Left lung (tissue), 10 donors: ENCODE results near the gene C6orf47. TPM values are rescaled to one million over a fixed set of nuclear protein-coding genes. Genes with fewer than 3 reads are reported as not detected.
A peak's percentile ranks its signal among the peaks of the same experiment; 100 is the strongest.

Experiments
- ATAC-seq: fragments of 200-7000 bp; cut with Tn5 transposase; one replicate; pipeline ENCODE4 v1.9.1; 2020; ENCODE audit warnings: moderate library complexity
- DNase-seq, 4 donors: peaks; one replicate each; pipeline ENCODE4 v3.0.0-alpha.2; 2013 to 2020
- H3K27ac ChIP-seq, 2 donors: fragments of 200-600 bp; sonication (generic) in 1 of 2; one replicate each; pipeline versions ENCODE4 v1.5.0 to v1.8.0; 2020 to 2021
- H3K27me3 ChIP-seq, 2 donors: fragments of 200-600 bp; sonication (generic) in 1 of 2; one replicate each; pipeline versions ENCODE4 v1.5.0 to v1.8.0; 2020 to 2021
- H3K36me3 ChIP-seq, 2 donors: fragments of 200-600 bp; sonication (generic) in 1 of 2; one replicate each; pipeline versions ENCODE4 v1.5.0 to v1.8.0; 2020 to 2021
- H3K4me1 ChIP-seq, 2 donors: fragments of 200-600 bp; one replicate each; pipeline ENCODE4 v1.8.0; 2021
- H3K4me3 ChIP-seq, 2 donors: fragments of 200-600 bp; sonication (generic) in 1 of 2; one replicate each; pipeline versions ENCODE4 v1.5.0 to v1.8.0; 2020 to 2021; ENCODE audit warnings: mild to moderate bottlenecking in 1 of 2
- H3K9me3 ChIP-seq, 2 donors: fragments of 200-600 bp; sonication (generic) in 1 of 2; one replicate each; pipeline versions ENCODE4 v1.5.0 to v1.8.0; 2020 to 2021
- intact Hi-C, 2 donors: fragments of 100-400 bp; cut with DNase I; formaldehyde crosslinking; loops; one replicate each; pipeline versions ENCODE4 v1.11.2 to v1.14.2; 2022
- polyA plus RNA-seq, 6 donors: library from polyadenylated mRNA; unstranded; fragments of 120-200 nt; gene quantifications; one replicate each; pipeline ENCODE4 v1.2.1, GENCODE V29; 2013; ENCODE audit not compliant: insufficient read length in 6 of 6
- total RNA-seq, 2 donors: library from RNA; stranded (reverse); fragmentation: NEBNext Ultra II Directional; extraction: Animal tissue kit (Norgen Biotek cat#: 25700); gene quantifications; one replicate each; pipeline ENCODE4 v1.2.1, GENCODE V29; 2021
- TF ChIP-seq, protein P1 (sequence below), 2 donors: fragments of 200-600 bp; sonication (generic) in 1 of 2; IDR thresholded peaks; one replicate each; pipeline versions ENCODE4 v1.5.0 to v1.8.0; 2021; ENCODE audit warnings: antibody characterized with exemption in 2 of 2
- donor health status: DM: no; HTN: yes; CAD: no.
- donor health status: DM: no; HTN: no; CAD: no.

The C6orf47 gene
- total and polyA plus RNA-seq, 8 donors, result 15.3 to 23.8 (median 18.2) TPM

DNA sequence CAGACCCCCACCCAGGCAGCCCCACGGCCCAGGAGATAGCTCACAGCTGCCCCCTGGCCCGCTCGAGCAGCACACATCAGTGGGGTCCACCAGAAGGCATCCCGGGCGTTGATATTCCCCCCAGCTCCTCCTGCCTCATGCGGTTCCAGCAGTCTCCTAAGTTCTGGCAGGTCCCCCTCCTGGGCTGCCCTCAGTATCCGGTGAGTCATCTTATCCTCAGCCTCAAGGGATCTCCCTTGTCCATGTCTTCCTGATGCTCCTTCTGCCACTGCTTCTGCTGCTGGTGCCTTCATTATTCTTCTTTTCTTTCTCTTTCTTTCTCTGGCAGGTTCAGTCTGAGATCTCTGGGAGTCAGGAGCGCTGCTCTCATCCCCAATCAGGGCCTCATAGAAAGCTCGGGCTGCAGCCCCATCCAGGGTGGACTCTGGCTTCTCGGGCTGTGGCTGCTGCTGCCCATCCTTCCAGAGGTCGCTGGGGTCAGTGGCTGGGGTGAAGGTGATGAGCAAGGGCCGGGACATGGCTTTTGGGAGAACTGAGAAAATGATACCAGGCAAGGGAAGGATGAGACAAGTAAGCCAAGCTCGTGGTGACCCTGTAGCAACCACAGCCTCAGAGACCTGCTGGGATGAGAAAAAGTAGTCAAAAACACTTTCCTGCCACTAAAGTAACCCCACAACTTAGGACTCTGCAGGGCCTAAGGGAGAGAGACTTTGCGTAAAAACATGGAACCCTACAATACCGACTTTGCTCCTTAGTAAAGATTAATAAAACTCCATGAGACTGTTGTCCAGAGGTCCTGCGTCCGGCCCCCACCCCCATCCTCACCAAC, 3.6 kb upstream of the C6orf47 start:
- Histone ChIP-seq H3K4me3 (peak overlapping the region; percentile 57 to 66), H3K9me3 (no peaks in the 10 kb centered on the region), H3K27ac (peak overlapping the region; percentile 93 to 94), H3K36me3 (peaks cover 0 to 47% of the 10 kb centered on the region in 2 donors), H3K4me1 (peaks cover 23 to 67% of the 10 kb centered on the region in 2 donors), H3K27me3 (no peaks in the 10 kb centered on the region)
- TF ChIP-seq, protein P1, sequence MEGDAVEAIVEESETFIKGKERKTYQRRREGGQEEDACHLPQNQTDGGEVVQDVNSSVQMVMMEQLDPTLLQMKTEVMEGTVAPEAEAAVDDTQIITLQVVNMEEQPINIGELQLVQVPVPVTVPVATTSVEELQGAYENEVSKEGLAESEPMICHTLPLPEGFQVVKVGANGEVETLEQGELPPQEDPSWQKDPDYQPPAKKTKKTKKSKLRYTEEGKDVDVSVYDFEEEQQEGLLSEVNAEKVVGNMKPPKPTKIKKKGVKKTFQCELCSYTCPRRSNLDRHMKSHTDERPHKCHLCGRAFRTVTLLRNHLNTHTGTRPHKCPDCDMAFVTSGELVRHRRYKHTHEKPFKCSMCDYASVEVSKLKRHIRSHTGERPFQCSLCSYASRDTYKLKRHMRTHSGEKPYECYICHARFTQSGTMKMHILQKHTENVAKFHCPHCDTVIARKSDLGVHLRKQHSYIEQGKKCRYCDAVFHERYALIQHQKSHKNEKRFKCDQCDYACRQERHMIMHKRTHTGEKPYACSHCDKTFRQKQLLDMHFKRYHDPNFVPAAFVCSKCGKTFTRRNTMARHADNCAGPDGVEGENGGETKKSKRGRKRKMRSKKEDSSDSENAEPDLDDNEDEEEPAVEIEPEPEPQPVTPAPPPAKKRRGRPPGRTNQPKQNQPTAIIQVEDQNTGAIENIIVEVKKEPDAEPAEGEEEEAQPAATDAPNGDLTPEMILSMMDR (IDR thresholded peaks at IDR 0.05), result no peak
- ATAC-seq, result no peak
- intact Hi-C loops, result no loop called here
- peak in 1 of 4 donors; percentile 66 for DNase-seq

- peaks cover 0 to 38% of the 10 kb centered on the region in 2 donors for H3K36me3 ChIP-seq
- H3K27ac ChIP-seq, result peak overlapping the region; percentile 93 to 94
- DNase-seq (no peak), ATAC-seq (no peak)
- H3K4me3 ChIP-seq, result peak overlapping the region; percentile 57 to 66
- H3K9me3 ChIP-seq, result no peaks in the 10 kb centered on the region
- TF ChIP-seq, protein P1 (IDR thresholded peaks at IDR 0.05), result no peak
- H3K27me3 ChIP-seq, result no peaks in the 10 kb centered on the region
- H3K4me1 ChIP-seq, result peaks cover 31 to 72% of the 10 kb centered on the region in 2 donors
- intact Hi-C loops, result no loop called here
These were observed 2.8 kb upstream of the C6orf47 start for GRCh38 chr6:31663126-31663960.

GRCh38 chr6:31662124-31662723, 1.6 kb upstream of the C6orf47 start:
- peaks cover 33 to 72% of the 10 kb centered on the region in 2 donors for H3K4me1 ChIP-seq
- no peaks in the 10 kb centered on the region for H3K27me3 ChIP-seq
- intact Hi-C loops, result no loop called here
- TF ChIP-seq, protein P1 (IDR thresholded peaks at IDR 0.05), result no peak
- ATAC-seq (no peak), DNase-seq (no peak)
- no peak overlapping the region for H3K4me3 ChIP-seq
- H3K36me3 ChIP-seq, result peaks cover 0 to 33% of the 10 kb centered on the region in 2 donors
- H3K9me3 ChIP-seq, result no peaks in the 10 kb centered on the region
- no peak overlapping the region for H3K27ac ChIP-seq

DNA sequence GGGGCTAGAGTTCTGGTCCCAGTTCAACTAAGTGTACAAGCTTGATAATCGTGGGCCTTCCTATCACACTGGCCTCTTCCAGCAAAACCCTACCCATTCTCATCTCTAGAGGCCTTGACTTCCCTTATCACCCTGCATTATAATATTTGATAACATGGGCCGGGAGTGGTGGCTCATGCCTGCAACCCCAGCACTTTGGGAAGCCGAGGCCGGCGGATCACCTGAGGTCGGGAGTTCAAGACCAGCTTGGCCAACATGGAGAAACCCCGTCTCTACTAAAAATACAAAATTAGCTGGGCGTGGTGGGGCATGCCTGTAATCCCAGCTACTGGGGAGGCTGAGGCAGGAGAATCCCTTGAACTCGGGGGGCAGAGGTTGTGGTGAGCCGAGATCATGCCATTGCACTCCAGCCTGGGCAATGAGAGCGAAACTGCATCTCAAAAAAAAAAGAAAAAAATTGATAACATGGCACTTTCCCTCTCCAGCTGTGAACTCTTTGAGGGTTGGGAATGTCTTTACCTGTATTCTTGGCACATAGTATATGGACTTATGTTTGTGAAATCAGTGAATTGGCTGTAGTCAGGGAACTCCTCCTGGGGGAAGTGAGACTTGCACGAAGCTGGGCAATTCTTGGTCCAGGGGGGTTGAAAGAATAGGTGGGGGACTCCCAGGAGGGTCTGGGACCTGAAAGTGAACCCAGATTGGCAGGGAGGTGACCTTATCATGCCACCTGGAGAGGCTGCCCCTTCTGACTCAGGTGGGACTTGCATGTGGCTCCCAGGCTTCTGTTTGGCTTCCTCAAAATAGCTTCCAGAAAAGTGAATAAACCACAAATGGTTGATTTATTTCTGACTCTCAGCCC, 915 bp upstream of the C6orf47 start:
- H3K9me3 ChIP-seq, result no peaks in the 10 kb centered on the region
- DNase-seq, result no peak
- H3K4me3 ChIP-seq, result peak overlapping the region in 1 of 2 donors; percentile 92
- H3K36me3 ChIP-seq, result peaks cover 0 to 35% of the 10 kb centered on the region in 2 donors
- H3K4me1 ChIP-seq, result peaks cover 28 to 71% of the 10 kb centered on the region in 2 donors
- H3K27ac ChIP-seq, result peak overlapping the region; percentile 82 to 90
- intact Hi-C loops, result no loop called here
- no peak for ATAC-seq
- H3K27me3 ChIP-seq, result no peaks in the 10 kb centered on the region
- TF ChIP-seq, protein P1 (IDR thresholded peaks at IDR 0.05), result no peak
